ENCODE results near the gene NOM1. TPM values are rescaled to one million over a fixed set of nuclear protein-coding genes. Genes with fewer than 3 reads are reported as not detected.
"Not testable (repeated sequence)": the region's sequence is repeated elsewhere in the genome, so short reads cannot be mapped to it uniquely, and the experiment has no call there.

Gene NOM1
- total and polyA plus RNA-seq, 2 donors (not counting 3 experiments of a cell fraction or from before 2014, with no cell fraction given): 13.7 to 38.6 TPM

GRCh38 chr7:156935250-156935649 lies 14.3 kb upstream of the NOM1 start:
- no peaks in the 10 kb centered on the region for H4K20me1 ChIP-seq (replicated peaks; ENCODE audit: control insufficient read depth, extremely low read depth, insufficient read depth, low read length)
- POLR2A ChIA-PET: no interaction called here
- dilution Hi-C loops (cut with MboI; ENCODE audit: extremely low pct_ligation_motif_present, low sequenced_read_pairs) (no loop called here), intact Hi-C loops (cut with micrococcal nuclease) (no loop called here)
- DNase-seq (ENCODE audit: low read depth, low spot score): no peak
- H2AFZ ChIP-seq (ENCODE audit: low read depth, low read length): no peak overlapping the region
- peaks cover 22% of the 10 kb centered on the region for H3K4me1 ChIP-seq (ENCODE audit: control insufficient read depth, extremely low read depth, insufficient read depth, low read length)
- BruUV-seq (replicated peaks): no TSS peak
- no peak overlapping the region for H3K27ac ChIP-seq (ENCODE audit: insufficient read depth, low read depth, low read length)
- FAIRE-seq: no peak
- no peak overlapping the region for H3K4me2 ChIP-seq (ENCODE audit: insufficient read depth, low read length)
- H3K36me3 ChIP-seq (ENCODE audit: control insufficient read depth in 2 of 2, extremely low read depth in 1 of 2, insufficient read depth in 2 of 2, low read length in 2 of 2): no peaks in the 10 kb centered on the region
- no peaks in the 10 kb centered on the region for H3K79me2 ChIP-seq (ENCODE audit: control insufficient read depth, insufficient read depth, low read length)
- no peaks in the 10 kb centered on the region for H3K9me1 ChIP-seq (replicated peaks; ENCODE audit: control insufficient read depth, extremely low read depth, insufficient read depth, low read length)
- CTCF ChIA-PET: no interaction called here
- no peaks in the 10 kb centered on the region for H3K9me3 ChIP-seq (replicated peaks; ENCODE audit: control insufficient read depth, insufficient read depth, low read length)
- TF ChIP-seq JUN (IDR thresholded peaks at IDR 0.05; ENCODE audit: borderline replicate concordance, insufficient read depth, insufficient read length, low read depth): no peak
- TF ChIP-seq, protein P1, sequence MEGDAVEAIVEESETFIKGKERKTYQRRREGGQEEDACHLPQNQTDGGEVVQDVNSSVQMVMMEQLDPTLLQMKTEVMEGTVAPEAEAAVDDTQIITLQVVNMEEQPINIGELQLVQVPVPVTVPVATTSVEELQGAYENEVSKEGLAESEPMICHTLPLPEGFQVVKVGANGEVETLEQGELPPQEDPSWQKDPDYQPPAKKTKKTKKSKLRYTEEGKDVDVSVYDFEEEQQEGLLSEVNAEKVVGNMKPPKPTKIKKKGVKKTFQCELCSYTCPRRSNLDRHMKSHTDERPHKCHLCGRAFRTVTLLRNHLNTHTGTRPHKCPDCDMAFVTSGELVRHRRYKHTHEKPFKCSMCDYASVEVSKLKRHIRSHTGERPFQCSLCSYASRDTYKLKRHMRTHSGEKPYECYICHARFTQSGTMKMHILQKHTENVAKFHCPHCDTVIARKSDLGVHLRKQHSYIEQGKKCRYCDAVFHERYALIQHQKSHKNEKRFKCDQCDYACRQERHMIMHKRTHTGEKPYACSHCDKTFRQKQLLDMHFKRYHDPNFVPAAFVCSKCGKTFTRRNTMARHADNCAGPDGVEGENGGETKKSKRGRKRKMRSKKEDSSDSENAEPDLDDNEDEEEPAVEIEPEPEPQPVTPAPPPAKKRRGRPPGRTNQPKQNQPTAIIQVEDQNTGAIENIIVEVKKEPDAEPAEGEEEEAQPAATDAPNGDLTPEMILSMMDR (IDR thresholded peaks at IDR 0.05; ENCODE audit: extremely low read depth in 1 of 2, insufficient read depth in 1 of 2, low read depth in 1 of 2, low read length in 2 of 2): no peak
- TF ChIP-seq GATA2 (IDR thresholded peaks at IDR 0.05; ENCODE audit: insufficient read depth, insufficient read length, low read depth, low read length): no peak
- TF ChIP-seq EZH2 (IDR thresholded peaks at IDR 0.05; ENCODE audit: borderline replicate concordance, low read depth, low read length, severe bottlenecking): no peak
- TF ChIP-seq POLR2AphosphoS5 (IDR thresholded peaks at IDR 0.05; ENCODE audit: insufficient read depth, low read depth, low read length): no peak
- no peak for TF ChIP-seq POLR2A (IDR thresholded peaks at IDR 0.05; ENCODE audit: low read depth, low read length)
- TF ChIP-seq FOS (IDR thresholded peaks at IDR 0.05; ENCODE audit: borderline replicate concordance, insufficient read depth, low read length): no peak
- no peak for TF ChIP-seq MYC (IDR thresholded peaks at IDR 0.05; ENCODE audit: low read depth, low read length)
- H3K27me3 ChIP-seq (ENCODE audit: control insufficient read depth in 2 of 2, insufficient read depth in 2 of 2, low read length in 2 of 2): no peaks in the 10 kb centered on the region
- no peak overlapping the region for H3K9ac ChIP-seq (replicated peaks; ENCODE audit: extremely low read depth, insufficient read depth, low read length)
- H3K4me3 ChIP-seq (replicated peaks in 1 of 3; ENCODE audit: insufficient read depth in 1 of 3, low read depth in 1 of 3, low read length in 3 of 3): no peak overlapping the region

DNA sequence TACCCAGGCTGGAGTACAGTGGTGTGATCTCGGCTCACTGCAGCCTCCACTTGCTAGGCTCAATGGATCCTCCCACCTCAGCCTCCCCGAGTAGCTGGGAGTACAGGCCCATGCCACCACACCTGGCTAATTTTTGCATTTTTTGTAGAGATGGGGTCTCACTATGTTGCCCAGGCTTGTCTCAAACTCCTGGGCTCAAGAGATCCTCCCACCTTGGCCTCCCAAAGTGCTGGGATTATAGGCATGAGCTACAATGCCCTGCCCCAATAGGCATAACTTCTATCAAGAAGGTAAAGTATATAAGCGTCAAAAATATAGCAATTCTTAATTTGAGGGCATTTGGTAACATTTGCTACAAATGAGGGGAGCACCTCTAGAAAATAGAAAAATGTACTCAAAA lies 12.7 kb upstream of the NOM1 start:
- H3K9me1 ChIP-seq (replicated peaks; ENCODE audit: control insufficient read depth, extremely low read depth, insufficient read depth, low read length); CTCF ChIA-PET; H3K27ac ChIP-seq (ENCODE audit: insufficient read depth, low read depth, low read length); FAIRE-seq; H3K4me3 ChIP-seq (replicated peaks in 1 of 3; ENCODE audit: insufficient read depth in 1 of 3, low read depth in 1 of 3, low read length in 3 of 3); H3K9ac ChIP-seq (replicated peaks; ENCODE audit: extremely low read depth, insufficient read depth, low read length); H3K4me2 ChIP-seq (ENCODE audit: insufficient read depth, low read length); H3K36me3 ChIP-seq (ENCODE audit: control insufficient read depth in 2 of 2, extremely low read depth in 1 of 2, insufficient read depth in 2 of 2, low read length in 2 of 2); DNase-seq (ENCODE audit: low read depth, low spot score); POLR2A ChIA-PET; H3K79me2 ChIP-seq (ENCODE audit: control insufficient read depth, insufficient read depth, low read length); dilution Hi-C loops (cut with MboI; ENCODE audit: extremely low pct_ligation_motif_present, low sequenced_read_pairs); H3K27me3 ChIP-seq (ENCODE audit: control insufficient read depth in 2 of 2, insufficient read depth in 2 of 2, low read length in 2 of 2); H2AFZ ChIP-seq (ENCODE audit: low read depth, low read length); H4K20me1 ChIP-seq (replicated peaks; ENCODE audit: control insufficient read depth, extremely low read depth, insufficient read depth, low read length); H3K9me3 ChIP-seq (replicated peaks; ENCODE audit: control insufficient read depth, insufficient read depth, low read length); BruUV-seq (replicated peaks); intact Hi-C loops (cut with micrococcal nuclease): not testable (repeated sequence)
- H3K4me1 ChIP-seq (ENCODE audit: control insufficient read depth, extremely low read depth, insufficient read depth, low read length): peaks cover 13% of the 10 kb centered on the region

Measured in endothelial cell of umbilical vein (primary cell).